ENCODE data around the gene PARD3. TPM values are rescaled to one million over a fixed set of nuclear protein-coding genes. Genes with fewer than 3 reads are reported as not detected.

PARD3 gene
- total RNA-seq, 1 donor from 2014 or later = 25.3 TPM

GRCh38 chr10:34477249-34477648 lies 337.8 kb downstream of the PARD3 start:
- DNase-seq (no peak), ATAC-seq (no peak)
- intact Hi-C loops (cut with micrococcal nuclease) = no loop called here

- ATAC-seq (no peak), DNase-seq (no peak)
- intact Hi-C loops (cut with micrococcal nuclease) = no loop called here
Observed at GRCh38 chr10:34476608-34477007, 338.5 kb downstream of the PARD3 start.

GRCh38 chr10:34475786-34476185 lies 339.3 kb downstream of the PARD3 start:
- ATAC-seq (no peak), DNase-seq (no peak)
- intact Hi-C loops (cut with micrococcal nuclease) = no loop called here

- DNase-seq (no peak), ATAC-seq (no peak)
- intact Hi-C loops (cut with micrococcal nuclease) = no loop called here
Observed at GRCh38 chr10:34475274-34475646, 339.8 kb downstream of the PARD3 start.

- DNase-seq (no peak), ATAC-seq (no peak)
- intact Hi-C loops (cut with micrococcal nuclease) = no loop called here
Observed at GRCh38 chr10:34474555-34475273, 340.4 kb downstream of the PARD3 start.

GRCh38 chr10:34474009-34474376 lies 341.1 kb downstream of the PARD3 start:
- no peak for ATAC-seq
- intact Hi-C loops (cut with micrococcal nuclease) = no loop called here

GRCh38 chr10:34473174-34474008 lies 341.7 kb downstream of the PARD3 start:
- ATAC-seq (peak; percentile 92), DNase-seq (no peak)
- intact Hi-C loops (cut with micrococcal nuclease) = no loop called here

More at GRCh38 chr10:34474009-34474376, 341.1 kb downstream of the PARD3 start:
- no peak for DNase-seq

GRCh38 chr10:34470307-34470706 lies 344.8 kb downstream of the PARD3 start:
- intact Hi-C loops (cut with micrococcal nuclease) = no loop called here
- DNase-seq = no peak
- no peak for ATAC-seq

GRCh38 chr10:34469446-34469845 lies 345.6 kb downstream of the PARD3 start:
- intact Hi-C loops (cut with micrococcal nuclease) = no loop called here
- ATAC-seq (no peak), DNase-seq (no peak)

GRCh38 chr10:34467902-34468301 lies 347.2 kb downstream of the PARD3 start:
- intact Hi-C loops (cut with micrococcal nuclease) = no loop called here
- DNase-seq = no peak
- no peak for ATAC-seq

GRCh38 chr10:34467364-34467763 lies 347.7 kb downstream of the PARD3 start:
- ATAC-seq = no peak
- intact Hi-C loops (cut with micrococcal nuclease) = no loop called here
- no peak for DNase-seq

- intact Hi-C loops (cut with micrococcal nuclease) = no loop called here
- ATAC-seq = no peak
Observed at GRCh38 chr10:34465678-34466077, 349.4 kb downstream of the PARD3 start.

GRCh38 chr10:34464591-34464990 lies 350.5 kb downstream of the PARD3 start:
- intact Hi-C loops (cut with micrococcal nuclease) = no loop called here
- ATAC-seq (no peak), DNase-seq (no peak)

More at GRCh38 chr10:34465678-34466077, 349.4 kb downstream of the PARD3 start:
- no peak for DNase-seq

GRCh38 chr10:34464000-34464399 lies 351.1 kb downstream of the PARD3 start:
- intact Hi-C loops (cut with micrococcal nuclease) = no loop called here
- DNase-seq (no peak), ATAC-seq (no peak)

- intact Hi-C loops (cut with micrococcal nuclease) = no loop called here
- ATAC-seq = no peak
- DNase-seq = no peak
Observed at GRCh38 chr10:34462993-34463392, 352.1 kb downstream of the PARD3 start.

GRCh38 chr10:34462056-34462455 lies 353.0 kb downstream of the PARD3 start:
- intact Hi-C loops (cut with micrococcal nuclease) = no loop called here
- DNase-seq (no peak), ATAC-seq (no peak)

- DNase-seq (no peak), ATAC-seq (no peak)
- intact Hi-C loops (cut with micrococcal nuclease) = no loop called here
Observed at GRCh38 chr10:34454590-34455261, 360.4 kb downstream of the PARD3 start.

- DNase-seq = no peak
- no peak for ATAC-seq
- intact Hi-C loops (cut with micrococcal nuclease) = no loop called here
Observed at GRCh38 chr10:34449836-34450235, 365.3 kb downstream of the PARD3 start.

- no peak for ATAC-seq
Observed at GRCh38 chr10:34446049-34446448, 369.0 kb downstream of the PARD3 start.

More at GRCh38 chr10:34446049-34446448, 369.0 kb downstream of the PARD3 start:
- DNase-seq = no peak
- intact Hi-C loops (cut with micrococcal nuclease) = no loop called here
